ENCODE data around the gene RCBTB1.
"Not testable (repeated sequence)": the region's sequence is repeated elsewhere in the genome, so short reads cannot be mapped to it uniquely, and the experiment has no call there.

RCBTB1 gene

GRCh38 chr13:49502954-49503353 lies 82.4 kb downstream of the RCBTB1 start:
- DNase-seq, result no peak

- DNase-seq, result no peak
Measured at GRCh38 chr13:49499889-49500660, 85.3 kb downstream of the RCBTB1 start.

- DNase-seq, result no peak
Measured at GRCh38 chr13:49498206-49498605, 87.2 kb downstream of the RCBTB1 start.

GRCh38 chr13:49497272-49497671 lies 88.1 kb downstream of the RCBTB1 start:
- no peak for DNase-seq

GRCh38 chr13:49496837-49497236 lies 88.5 kb downstream of the RCBTB1 start:
- DNase-seq, result not testable (repeated sequence)

- no peak for DNase-seq
Measured at GRCh38 chr13:49495783-49496762, 89.3 kb downstream of the RCBTB1 start, which contains the start of gene PHF11. PHF11 (plus strand) TSS chr13:49495953; CDS start chr13:49496002, 49 bp downstream.

GRCh38 chr13:49494645-49495044 lies 90.7 kb downstream of the RCBTB1 start:
- DNase-seq, result no peak

GRCh38 chr13:49488563-49488962 lies 96.8 kb downstream of the RCBTB1 start:
- DNase-seq, result no peak

All from NCI-H2107 (cell line).